H9 (cell line): ENCODE measurements around the gene CGB8. TPM values are rescaled to one million over a fixed set of nuclear protein-coding genes. Genes with fewer than 3 reads are reported as not detected.

Experiments
- DNase-seq: peaks from one replicate; pipeline ENCODE4 v3.0.0-alpha.2; 2017
- H2AFZ ChIP-seq: one replicate; pipeline ENCODE4 v1.6.1; 2013; ENCODE audit warnings: mild to moderate bottlenecking, low read length, control low read depth, moderate library complexity
- H2AK5ac ChIP-seq: 2 replicates; pipeline ENCODE4 v1.6.1; 2013; ENCODE audit warnings: low read length, control low read depth, mixed read lengths; ENCODE audit not compliant: insufficient read length
- H2BK120ac ChIP-seq: one replicate; pipeline ENCODE4 v1.6.1; 2013; ENCODE audit warnings: low read depth, mild to moderate bottlenecking, low read length, control low read depth, inconsistent platforms; ENCODE audit not compliant: poor library complexity, severe bottlenecking
- H2BK12ac ChIP-seq: 2 replicates; pipeline ENCODE4 v1.6.1; 2013; ENCODE audit warnings: low read length, control low read depth, mixed read lengths, low read depth; ENCODE audit not compliant: insufficient read length
- H2BK15ac ChIP-seq: 2 replicates; pipeline ENCODE4 v1.6.1; 2013; ENCODE audit warnings: low read depth, low read length, control low read depth
- H2BK20ac ChIP-seq: one replicate; pipeline ENCODE4 v1.6.1; 2013; ENCODE audit warnings: low read depth, mild to moderate bottlenecking, low read length, control low read depth, inconsistent platforms; ENCODE audit not compliant: poor library complexity, severe bottlenecking
- H2BK5ac ChIP-seq: 2 replicates; pipeline ENCODE4 v1.6.1; 2013; ENCODE audit warnings: low read length, control low read depth, mixed read lengths; ENCODE audit not compliant: insufficient read length
- H3K14ac ChIP-seq: 2 replicates; pipeline ENCODE4 v1.6.1; 2013; ENCODE audit warnings: low read length, control low read depth; ENCODE audit not compliant: insufficient read depth
- H3K18ac ChIP-seq: 2 replicates; pipeline ENCODE4 v1.6.1; 2013; ENCODE audit warnings: low read depth, mild to moderate bottlenecking, mixed read lengths, low read length, control low read depth; ENCODE audit not compliant: insufficient read length
- H3K23ac ChIP-seq: 2 replicates; pipeline ENCODE4 v1.6.1; 2013; ENCODE audit warnings: low read length, control low read depth, mixed read lengths, low read depth; ENCODE audit not compliant: insufficient read length
- H3K23me2 ChIP-seq: 2 replicates; pipeline ENCODE4 v1.6.1; 2013; ENCODE audit warnings: low read depth, mild to moderate bottlenecking, mixed read lengths, low read length, control low read depth; ENCODE audit not compliant: insufficient read length, poor library complexity, severe bottlenecking
- H3K27ac ChIP-seq: 2 replicates; pipeline ENCODE4 v1.5.1; 2013; ENCODE audit warnings: low read length, control low read depth, mixed read lengths, low read depth; ENCODE audit not compliant: insufficient read length
- H3K27me3 ChIP-seq: 2 replicates; pipeline ENCODE4 v1.6.1; 2013; ENCODE audit warnings: low read length, control low read depth, inconsistent platforms; ENCODE audit not compliant: insufficient read depth
- H3K4ac ChIP-seq: 2 replicates; pipeline ENCODE4 v1.6.1; 2013; ENCODE audit warnings: low read depth, mild to moderate bottlenecking, control low read depth, inconsistent platforms, low read length, moderate library complexity
- H3K4me1 ChIP-seq: 2 replicates; pipeline ENCODE4 v1.6.1; 2013; ENCODE audit warnings: low read length, control low read depth, inconsistent platforms; ENCODE audit not compliant: insufficient read depth
- H3K4me2 ChIP-seq: 2 replicates; pipeline ENCODE4 v1.6.1; 2013; ENCODE audit warnings: low read length, control low read depth, mixed read lengths; ENCODE audit not compliant: insufficient read length, insufficient read depth
- H3K56ac ChIP-seq: 2 replicates; pipeline ENCODE4 v1.6.1; 2013; ENCODE audit warnings: low read depth, mild to moderate bottlenecking, mixed read lengths, low read length, control low read depth; ENCODE audit not compliant: insufficient read length
- H3K79me1 ChIP-seq: 2 replicates; pipeline ENCODE4 v1.6.1; 2013; ENCODE audit warnings: low read depth, mild to moderate bottlenecking, moderate library complexity, low read length, control low read depth, inconsistent platforms; ENCODE audit not compliant: insufficient read depth, poor library complexity, severe bottlenecking
- H3K79me2 ChIP-seq: 2 replicates; pipeline ENCODE4 v1.6.1; 2013; ENCODE audit warnings: low read length, control low read depth, inconsistent platforms; ENCODE audit not compliant: insufficient read depth
- H3K9ac ChIP-seq: 2 replicates; pipeline ENCODE4 v1.6.1; 2013; ENCODE audit warnings: low read length, control low read depth, mixed read lengths; ENCODE audit not compliant: insufficient read length; ENCODE audit errors: extremely low read depth
- H3K9me3 ChIP-seq: one replicate; pipeline ENCODE4 v1.6.1; 2013; ENCODE audit warnings: low read depth, low read length, inconsistent platforms; ENCODE audit not compliant: control insufficient read depth
- H3T11ph ChIP-seq: one replicate; pipeline ENCODE4 v1.6.1; 2013; ENCODE audit warnings: mild to moderate bottlenecking, low read length, control low read depth, inconsistent platforms
- H4K20me1 ChIP-seq: one replicate; pipeline ENCODE4 v1.6.1; 2013; ENCODE audit not compliant: control insufficient read depth, insufficient read length, insufficient read depth
- H4K5ac ChIP-seq: 2 replicates; pipeline ENCODE4 v1.6.1; 2013; ENCODE audit warnings: low read depth, mild to moderate bottlenecking, mixed read lengths, low read length, control low read depth; ENCODE audit not compliant: insufficient read length
- H4K8ac ChIP-seq: replicated peaks from 2 replicates; pipeline ENCODE4 v1.6.1; 2013; ENCODE audit warnings: low read length, control low read depth, mixed read lengths, low read depth; ENCODE audit not compliant: insufficient read length
- H4K91ac ChIP-seq: 2 replicates; pipeline ENCODE4 v1.6.1; 2013; ENCODE audit warnings: low read depth, mild to moderate bottlenecking, moderate library complexity, mixed read lengths, low read length, control low read depth; ENCODE audit not compliant: insufficient read length
- H3K27ac Mint-ChIP-seq, 3 experiments: 2 replicates in 2 of 3; 3 replicates in 1 of 3; pipeline ENCODE4 v1.8.0; 2020 to 2021; ENCODE audit warnings: mixed read lengths in 3 of 3, mild to moderate bottlenecking in 1 of 3, moderate library complexity in 1 of 3
- H3K27me3 Mint-ChIP-seq: 2 replicates; pipeline ENCODE4 v1.8.0; 2021; ENCODE audit warnings: low read depth, mild to moderate bottlenecking, moderate library complexity, mixed read lengths
- H3K36me3 Mint-ChIP-seq, 3 experiments: 2 replicates in 2 of 3; 3 replicates in 1 of 3; pipeline ENCODE4 v1.8.0; 2020 to 2021; ENCODE audit warnings: low read depth in 3 of 3, mixed read lengths in 3 of 3; ENCODE audit not compliant: insufficient read depth in 1 of 3
- H3K4me1 Mint-ChIP-seq, 2 experiments: 2 replicates each; pipeline ENCODE4 v1.8.0; 2020; ENCODE audit warnings: mixed read lengths in 2 of 2
- H3K4me3 Mint-ChIP-seq, 2 experiments: 2 replicates in 1 of 2; 3 replicates in 1 of 2; pipeline ENCODE4 v1.8.0; 2020 to 2021; ENCODE audit warnings: mild to moderate bottlenecking in 2 of 2, mixed read lengths in 2 of 2, moderate library complexity in 1 of 2
- H3K9me3 Mint-ChIP-seq, 2 experiments: 2 replicates in 1 of 2; 3 replicates in 1 of 2; pipeline ENCODE4 v1.8.0; 2020; ENCODE audit warnings: mild to moderate bottlenecking in 2 of 2, mixed read lengths in 2 of 2, moderate library complexity in 1 of 2
- WGBS: extraction: QIAGEN DNeasy Blood & Tissue Kit; methylation state at CpG from one replicate; pipeline ENCODE4 v1.1.7; 2013; ENCODE audit warnings: missing lambda C conversion rate, low lambda C conversion rate, mixed read lengths; ENCODE audit not compliant: insufficient read length; ENCODE audit errors: extremely low coverage; 5-methylcytosine and 5-hydroxymethylcytosine counted together
- total RNA-seq: library from RNA; stranded (reverse); gene quantifications from 2 replicates; pipeline ENCODE4 v1.2.1, GENCODE V29; 2021
- TF ChIP-seq, protein P1 (sequence below): fragments of 200-600 bp; sonication (generic); conservative IDR thresholded peaks from 3 replicates; pipeline ENCODE4 v1.8.0; 2021; ENCODE audit warnings: antibody characterized with exemption, mild to moderate bottlenecking

CGB8 gene
- total RNA-seq, 1 experiment from 2014 or later = not detected

DNA sequence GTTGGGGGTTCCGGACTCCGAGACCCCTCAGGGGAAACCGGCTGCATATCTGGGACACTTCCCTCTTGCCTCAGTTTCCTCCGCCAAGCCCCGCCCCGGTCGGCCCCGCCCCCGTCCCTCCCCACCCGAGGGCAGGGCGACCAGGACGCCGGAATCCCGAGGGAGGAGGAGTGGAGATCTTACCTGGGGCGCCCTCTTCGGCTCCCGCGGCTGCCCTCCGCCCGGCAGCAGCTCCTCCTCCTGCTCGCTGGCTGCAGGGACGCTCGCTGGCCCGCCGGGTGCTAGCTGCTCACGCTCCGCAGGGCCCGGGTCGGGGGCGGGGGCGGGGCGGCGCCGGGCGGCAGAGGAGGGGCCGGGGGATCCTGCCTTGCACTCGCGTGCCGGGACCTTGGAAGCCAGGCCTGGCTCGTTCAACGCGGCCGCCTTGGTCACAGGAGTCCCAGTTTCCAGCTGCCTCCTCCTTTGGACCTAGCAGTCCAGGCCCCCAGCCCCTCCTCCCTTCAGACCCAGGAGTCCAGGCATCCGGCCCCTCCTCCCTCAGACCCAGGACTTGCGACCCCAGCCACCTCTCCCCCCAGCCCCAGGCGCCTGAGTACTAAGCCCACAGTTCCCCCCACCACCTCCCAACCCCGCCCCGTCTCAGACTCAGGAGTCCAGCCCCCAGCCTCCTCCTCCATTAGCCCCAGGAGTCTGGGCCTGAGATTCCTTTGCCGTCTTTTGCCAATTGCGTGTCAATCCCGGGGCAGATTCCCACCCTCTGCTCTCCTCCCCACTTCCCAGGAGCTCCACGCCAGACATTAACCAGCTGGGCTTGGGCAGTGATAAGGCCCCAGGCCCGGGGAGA, 16.1 kb upstream of the CGB8 start, which contains the start of gene NTF4:
TSS of gene NTF4 (minus strand) at position 51 of the 844 bp plus-strand sequence. CDS start 2,821 bp downstream, outside the sequence.
- Histone ChIP-seq H3K9ac (no peak within 1 kb of the TSS), H3K4ac (no peak within 1 kb of the TSS), H2AFZ (no peak within 1 kb of the TSS), H3K4me2 (peak within 1 kb of the TSS; percentile 62), H3K23ac (no peak within 1 kb of the TSS), H3T11ph (no peak within 1 kb of the TSS), H3K56ac (no peak within 1 kb of the TSS), H3K14ac (peak within 1 kb of the TSS; percentile 72; the same call in 1 of the 2 replicates), H3K79me2 (no peaks in the 10 kb centered on the region), H4K20me1 (no peaks in the 10 kb centered on the region), H3K23me2 (peaks cover 3% of the 10 kb centered on the region), H3K79me1 (no peaks in the 10 kb centered on the region), H2BK20ac (no peak within 1 kb of the TSS), H3K4me1 (peaks cover 2% of the 10 kb centered on the region; the same call in 1 of the 2 replicates), H3K27me3 (peaks cover 23% of the 10 kb centered on the region; the same call in 1 of the 2 replicates), H4K91ac (no peak within 1 kb of the TSS), H3K9me3 (no peaks in the 10 kb centered on the region), H2AK5ac (no peak within 1 kb of the TSS), H3K27ac (no peak within 1 kb of the TSS), H4K5ac (no peak within 1 kb of the TSS), H2BK5ac (no peak within 1 kb of the TSS), H2BK15ac (no peak within 1 kb of the TSS), H3K18ac (peak within 1 kb of the TSS; percentile 34), H2BK12ac (no peak within 1 kb of the TSS), H4K8ac (no peak within 1 kb of the TSS), H2BK120ac (no peak within 1 kb of the TSS)
- H3K27ac Mint-ChIP-seq = peak within 1 kb of the TSS in 1 of 3 experiments; percentile 75; a peak in 2 of 7 replicates
- WGBS = no CpG with 5 or more reads among the region's 53 CpGs
- peaks cover 7 to 14% of the 10 kb centered on the region in 2 experiments; a peak in 4 of 5 replicates for H3K9me3 Mint-ChIP-seq
- TF ChIP-seq, protein P1, sequence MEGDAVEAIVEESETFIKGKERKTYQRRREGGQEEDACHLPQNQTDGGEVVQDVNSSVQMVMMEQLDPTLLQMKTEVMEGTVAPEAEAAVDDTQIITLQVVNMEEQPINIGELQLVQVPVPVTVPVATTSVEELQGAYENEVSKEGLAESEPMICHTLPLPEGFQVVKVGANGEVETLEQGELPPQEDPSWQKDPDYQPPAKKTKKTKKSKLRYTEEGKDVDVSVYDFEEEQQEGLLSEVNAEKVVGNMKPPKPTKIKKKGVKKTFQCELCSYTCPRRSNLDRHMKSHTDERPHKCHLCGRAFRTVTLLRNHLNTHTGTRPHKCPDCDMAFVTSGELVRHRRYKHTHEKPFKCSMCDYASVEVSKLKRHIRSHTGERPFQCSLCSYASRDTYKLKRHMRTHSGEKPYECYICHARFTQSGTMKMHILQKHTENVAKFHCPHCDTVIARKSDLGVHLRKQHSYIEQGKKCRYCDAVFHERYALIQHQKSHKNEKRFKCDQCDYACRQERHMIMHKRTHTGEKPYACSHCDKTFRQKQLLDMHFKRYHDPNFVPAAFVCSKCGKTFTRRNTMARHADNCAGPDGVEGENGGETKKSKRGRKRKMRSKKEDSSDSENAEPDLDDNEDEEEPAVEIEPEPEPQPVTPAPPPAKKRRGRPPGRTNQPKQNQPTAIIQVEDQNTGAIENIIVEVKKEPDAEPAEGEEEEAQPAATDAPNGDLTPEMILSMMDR = no peak
- peak; percentile 80 for DNase-seq
- peaks cover 29 to 44% of the 10 kb centered on the region in 2 experiments for H3K4me1 Mint-ChIP-seq
- H3K27me3 Mint-ChIP-seq = peaks cover 77% of the 10 kb centered on the region
- H3K4me3 Mint-ChIP-seq = peak within 1 kb of the TSS; percentile 50 to 75
- H3K36me3 Mint-ChIP-seq = peaks cover 0 to 4% (median 3%) of the 10 kb centered on the region in 3 experiments; a peak in 3 of 7 replicates
